C4-2B (cell line): ENCODE data around the gene GABRR3.

Experiments used
- H3K27ac ChIP-seq: fragments of 450-650 bp; 2 replicates; pipeline ENCODE4 v1.5.1; 2017
- ZFX ChIP-seq: fragments of 450-650 bp; IDR thresholded peaks from 2 replicates; pipeline ENCODE4 v1.6.1; 2017
- TF ChIP-seq, protein P1 (sequence below): fragments of 450-650 bp; conservative IDR thresholded peaks from 2 replicates; pipeline ENCODE4 v1.5.1; 2017; ENCODE audit warnings: mild to moderate bottlenecking

GABRR3 gene

GRCh38 chr3:97990624-97991292 is 44.4 kb downstream of the GABRR3 start:
- TF ChIP-seq ZFX, result no peak
- TF ChIP-seq, protein P1, sequence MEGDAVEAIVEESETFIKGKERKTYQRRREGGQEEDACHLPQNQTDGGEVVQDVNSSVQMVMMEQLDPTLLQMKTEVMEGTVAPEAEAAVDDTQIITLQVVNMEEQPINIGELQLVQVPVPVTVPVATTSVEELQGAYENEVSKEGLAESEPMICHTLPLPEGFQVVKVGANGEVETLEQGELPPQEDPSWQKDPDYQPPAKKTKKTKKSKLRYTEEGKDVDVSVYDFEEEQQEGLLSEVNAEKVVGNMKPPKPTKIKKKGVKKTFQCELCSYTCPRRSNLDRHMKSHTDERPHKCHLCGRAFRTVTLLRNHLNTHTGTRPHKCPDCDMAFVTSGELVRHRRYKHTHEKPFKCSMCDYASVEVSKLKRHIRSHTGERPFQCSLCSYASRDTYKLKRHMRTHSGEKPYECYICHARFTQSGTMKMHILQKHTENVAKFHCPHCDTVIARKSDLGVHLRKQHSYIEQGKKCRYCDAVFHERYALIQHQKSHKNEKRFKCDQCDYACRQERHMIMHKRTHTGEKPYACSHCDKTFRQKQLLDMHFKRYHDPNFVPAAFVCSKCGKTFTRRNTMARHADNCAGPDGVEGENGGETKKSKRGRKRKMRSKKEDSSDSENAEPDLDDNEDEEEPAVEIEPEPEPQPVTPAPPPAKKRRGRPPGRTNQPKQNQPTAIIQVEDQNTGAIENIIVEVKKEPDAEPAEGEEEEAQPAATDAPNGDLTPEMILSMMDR, result no peak
- H3K27ac ChIP-seq, result no peak overlapping the region

GRCh38 chr3:97988784-97989568 is 46.1 kb downstream of the GABRR3 start:
- no peak overlapping the region for H3K27ac ChIP-seq
- TF ChIP-seq ZFX, result no peak
- TF ChIP-seq, protein P1, result no peak

DNA sequence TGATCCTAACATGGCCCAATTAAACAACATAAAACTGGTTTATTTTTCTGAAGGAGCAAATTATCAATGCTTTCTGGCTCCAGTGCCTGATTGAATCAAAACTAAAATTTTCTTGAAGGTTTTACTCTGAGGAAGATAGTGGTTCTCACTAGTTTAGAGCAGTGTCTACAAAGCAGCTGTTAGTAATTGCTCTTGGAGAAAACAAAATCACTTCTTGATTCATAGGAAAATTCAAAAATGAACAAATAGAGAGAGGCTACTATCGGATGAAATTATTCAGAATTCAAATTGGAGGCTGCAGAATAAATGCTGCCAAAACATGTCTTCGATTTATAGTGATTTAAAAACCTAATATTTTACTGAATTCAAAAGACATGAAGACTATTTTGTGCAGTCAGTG is 47.8 kb downstream of the GABRR3 start:
- H3K27ac ChIP-seq, result no peak overlapping the region
- TF ChIP-seq, protein P1, result no peak
- no peak for TF ChIP-seq ZFX

GRCh38 chr3:97983933-97984491 is 51.1 kb downstream of the GABRR3 start:
- TF ChIP-seq ZFX, result no peak
- TF ChIP-seq, protein P1, result no peak
- H3K27ac ChIP-seq, result no peak overlapping the region

GRCh38 chr3:97981886-97982285 is 53.2 kb downstream of the GABRR3 start:
- TF ChIP-seq, protein P1, result no peak
- no peak for TF ChIP-seq ZFX

DNA sequence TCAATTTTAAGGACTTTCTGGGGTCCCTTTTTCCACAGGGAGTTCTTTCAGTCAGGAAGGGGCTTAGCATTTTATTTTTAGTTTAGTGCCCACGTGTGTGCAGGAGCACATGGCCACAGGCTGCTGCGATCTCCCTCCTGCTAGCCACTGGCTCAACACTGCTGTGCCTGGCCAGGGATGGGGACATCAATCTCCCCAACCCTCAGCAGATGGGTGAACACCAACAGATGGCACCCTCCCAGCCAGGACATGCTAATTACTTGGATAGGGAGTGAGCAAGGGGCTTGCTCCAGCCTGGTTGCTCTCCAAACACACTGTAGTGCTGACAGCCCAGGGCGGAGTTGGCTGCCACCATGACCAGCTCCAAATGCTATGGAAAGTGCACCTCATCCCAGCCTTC is 55.5 kb downstream of the GABRR3 start:
- no peak overlapping the region for H3K27ac ChIP-seq
- TF ChIP-seq, protein P1, result no peak
- TF ChIP-seq ZFX, result no peak

More at GRCh38 chr3:97981886-97982285, 53.2 kb downstream of the GABRR3 start:
- H3K27ac ChIP-seq, result no peak overlapping the region

DNA sequence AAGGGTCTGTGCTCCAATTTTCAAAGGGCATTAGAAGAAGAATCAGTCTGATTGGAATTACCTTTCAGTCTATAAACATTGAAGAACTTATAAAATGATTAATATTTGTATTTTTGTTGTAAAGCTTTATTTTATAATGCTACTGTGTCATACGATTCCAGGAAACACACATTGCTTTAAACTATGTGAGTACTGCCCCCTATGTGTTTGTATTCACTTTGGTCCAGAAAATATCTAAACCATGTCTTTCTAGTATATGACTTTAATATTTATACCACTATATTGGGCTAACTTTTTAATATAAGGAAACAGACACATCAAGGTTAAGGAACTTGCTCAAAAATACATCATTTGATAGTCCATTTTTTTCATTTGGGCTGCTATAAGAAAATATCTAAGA is 59.6 kb downstream of the GABRR3 start:
- TF ChIP-seq ZFX, result no peak
- TF ChIP-seq, protein P1, result peak; percentile 27

More for the DNA sequence above, 59.6 kb downstream of the GABRR3 start:
- H3K27ac ChIP-seq, result no peak overlapping the region
